HG03103 (cell line): ENCODE results near the gene GRK3.

ENCODE experiments used
- ATAC-seq: cut with Tn5 transposase; IDR thresholded peaks from one replicate; pipeline ENCODE4 v1.9.1; 2021; ENCODE audit warnings: low read depth; ENCODE audit not compliant: unreplicated experiment

Gene GRK3

DNA sequence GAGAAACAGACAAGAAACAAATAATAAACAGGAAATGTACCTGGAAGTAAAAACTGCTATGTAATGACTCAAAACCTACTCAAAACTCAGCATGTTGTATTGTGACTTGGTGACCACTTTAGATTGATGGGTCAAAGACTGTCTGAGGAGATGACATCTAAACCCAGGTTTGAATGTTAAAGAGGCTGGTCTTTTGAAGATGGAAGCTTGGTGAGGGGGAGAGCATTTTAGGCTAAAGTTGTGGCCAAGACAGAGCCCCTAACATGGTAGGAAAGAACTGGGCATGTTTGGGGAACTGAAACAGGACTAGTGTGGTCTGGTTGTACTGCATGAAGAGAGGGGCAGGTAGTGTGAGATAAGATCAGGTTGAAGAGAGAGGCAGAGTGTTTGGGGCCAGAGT, 92.2 kb downstream of the GRK3 start:
- ATAC-seq, result peak; percentile 81

DNA sequence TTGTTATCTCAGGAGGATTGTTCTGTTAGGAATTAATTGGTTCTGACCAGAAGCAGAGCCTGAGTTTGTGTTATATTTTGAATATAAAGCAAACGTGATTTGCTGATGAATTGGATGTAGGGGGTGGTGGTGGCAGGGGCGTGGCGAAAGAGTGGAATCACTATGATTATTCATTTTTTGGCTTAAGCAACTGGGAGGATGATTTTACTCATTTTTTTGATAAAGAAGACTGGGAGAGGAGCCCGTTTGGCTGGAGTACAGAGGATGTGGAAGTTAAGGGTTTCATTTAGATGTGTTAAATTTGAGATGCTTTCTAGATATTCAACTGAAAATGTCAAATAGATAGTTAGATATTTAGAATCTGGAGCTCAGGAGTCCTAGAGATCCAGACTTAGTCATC, 94.2 kb downstream of the GRK3 start:
- no peak for ATAC-seq

DNA sequence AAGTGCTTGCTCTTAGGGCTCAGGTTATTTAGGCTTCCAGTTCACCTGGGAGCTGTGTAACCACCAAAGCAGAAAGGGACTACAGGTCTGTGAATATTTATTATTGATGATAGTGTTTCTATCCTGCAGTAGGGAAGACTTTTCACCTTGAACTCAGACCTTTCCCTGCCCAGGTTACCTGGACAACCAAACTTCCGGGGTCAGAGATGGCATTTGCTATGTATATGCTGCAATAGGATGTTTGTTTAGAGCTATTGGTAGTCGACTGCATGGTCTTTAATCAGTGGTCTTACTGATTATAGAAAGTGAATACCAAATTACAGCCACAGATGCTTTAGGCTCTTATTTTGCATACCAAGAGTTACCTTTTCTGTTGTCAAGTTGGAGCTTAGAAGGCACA, 94.9 kb downstream of the GRK3 start:
- no peak for ATAC-seq

DNA sequence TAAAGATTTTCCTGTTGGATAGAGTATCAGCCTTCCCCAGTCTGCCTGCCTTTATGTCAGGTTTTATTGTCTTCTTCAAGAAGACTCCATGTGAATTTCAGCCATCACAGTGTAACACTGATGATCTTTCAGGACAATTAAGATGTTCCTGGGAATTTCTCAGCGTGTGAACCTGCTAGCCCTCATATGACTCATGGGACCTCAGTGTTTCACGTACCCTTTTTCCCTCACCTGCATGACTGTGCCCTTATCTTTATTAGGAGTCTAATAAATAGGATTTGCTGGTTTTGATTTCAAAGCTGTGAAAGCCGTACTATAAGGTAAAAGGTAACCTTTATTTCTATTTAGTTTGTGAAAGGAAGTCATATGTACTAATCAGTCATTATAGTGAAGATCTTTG, 95.9 kb downstream of the GRK3 start:
- ATAC-seq, result no peak

DNA sequence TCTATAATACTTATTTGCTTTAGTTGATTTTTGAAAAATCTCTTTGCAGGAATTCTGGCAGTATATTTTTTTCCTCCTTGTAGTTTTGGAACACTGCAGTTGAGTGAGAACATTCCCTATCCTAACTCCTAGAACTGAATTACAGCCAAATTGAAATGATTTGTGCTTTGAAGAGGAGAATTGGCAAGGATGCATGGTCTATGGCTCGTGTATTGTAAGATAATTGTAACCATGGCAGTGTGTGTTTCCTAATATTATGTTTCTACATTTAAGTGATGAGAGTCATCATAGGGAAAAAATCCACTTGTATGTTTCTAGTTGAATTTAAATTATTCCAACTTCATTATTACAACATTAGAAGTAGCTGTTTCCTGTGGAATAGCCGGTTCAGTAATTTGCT, 96.6 kb downstream of the GRK3 start:
- ATAC-seq, result no peak

DNA sequence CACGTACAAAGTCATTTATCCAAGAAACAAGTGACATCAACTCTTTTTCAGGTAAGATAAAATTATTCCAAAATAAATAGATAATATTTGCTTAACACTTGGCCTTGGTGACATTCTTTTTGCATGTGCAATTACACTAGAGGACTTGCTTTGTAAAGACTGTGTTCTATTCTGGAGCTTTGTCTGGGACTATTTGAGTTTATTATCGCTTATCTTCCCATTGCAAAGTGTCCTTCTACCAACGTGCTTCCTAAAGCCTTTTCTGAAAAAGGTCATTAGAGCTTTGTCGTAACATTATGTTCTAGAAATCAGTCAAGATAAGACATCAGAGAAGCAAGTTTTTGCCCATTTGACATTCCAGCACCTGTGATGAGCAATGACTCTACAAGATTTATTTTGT, 99.2 kb downstream of the GRK3 start:
- ATAC-seq, result no peak

DNA sequence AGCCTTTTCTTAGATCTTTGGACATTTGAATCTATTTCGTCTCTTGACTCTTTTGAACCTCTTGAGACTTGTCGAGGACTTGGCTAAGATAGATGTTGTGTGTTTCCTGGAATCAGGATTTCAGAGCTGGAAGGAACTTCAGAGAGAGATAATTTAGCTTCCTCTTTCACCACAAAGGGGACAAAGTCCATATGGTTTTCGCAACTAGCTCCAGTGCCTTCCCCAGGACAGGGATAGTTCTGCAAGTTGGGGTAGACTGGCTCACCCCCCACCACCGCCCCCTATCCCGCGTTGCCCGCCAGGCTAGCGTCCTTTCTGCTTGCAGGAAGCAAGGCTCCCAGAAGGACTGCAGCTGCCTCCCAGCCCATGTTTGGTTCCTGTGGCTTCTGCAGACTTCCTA, 101.8 kb downstream of the GRK3 start:
- ATAC-seq, result no peak

DNA sequence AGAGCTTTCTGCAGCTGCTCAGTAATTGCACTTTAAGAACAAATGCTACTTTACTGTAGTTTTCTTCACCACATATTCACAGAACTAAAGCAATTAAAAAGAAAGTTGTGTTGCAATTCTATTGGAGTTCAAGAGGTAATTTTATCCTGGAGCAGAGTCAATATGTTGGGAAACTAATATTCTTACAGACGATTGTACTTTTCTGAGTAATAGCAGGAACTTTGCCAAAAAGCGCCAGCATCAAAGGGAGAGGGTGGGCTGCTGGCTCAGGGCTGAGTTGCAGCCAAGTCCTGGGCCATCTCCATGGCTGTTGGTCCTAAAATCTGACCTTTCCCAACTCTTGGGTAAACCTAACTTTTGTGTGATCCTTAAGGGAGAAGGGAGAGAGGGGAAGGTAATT, 104.0 kb downstream of the GRK3 start:
- no peak for ATAC-seq

DNA sequence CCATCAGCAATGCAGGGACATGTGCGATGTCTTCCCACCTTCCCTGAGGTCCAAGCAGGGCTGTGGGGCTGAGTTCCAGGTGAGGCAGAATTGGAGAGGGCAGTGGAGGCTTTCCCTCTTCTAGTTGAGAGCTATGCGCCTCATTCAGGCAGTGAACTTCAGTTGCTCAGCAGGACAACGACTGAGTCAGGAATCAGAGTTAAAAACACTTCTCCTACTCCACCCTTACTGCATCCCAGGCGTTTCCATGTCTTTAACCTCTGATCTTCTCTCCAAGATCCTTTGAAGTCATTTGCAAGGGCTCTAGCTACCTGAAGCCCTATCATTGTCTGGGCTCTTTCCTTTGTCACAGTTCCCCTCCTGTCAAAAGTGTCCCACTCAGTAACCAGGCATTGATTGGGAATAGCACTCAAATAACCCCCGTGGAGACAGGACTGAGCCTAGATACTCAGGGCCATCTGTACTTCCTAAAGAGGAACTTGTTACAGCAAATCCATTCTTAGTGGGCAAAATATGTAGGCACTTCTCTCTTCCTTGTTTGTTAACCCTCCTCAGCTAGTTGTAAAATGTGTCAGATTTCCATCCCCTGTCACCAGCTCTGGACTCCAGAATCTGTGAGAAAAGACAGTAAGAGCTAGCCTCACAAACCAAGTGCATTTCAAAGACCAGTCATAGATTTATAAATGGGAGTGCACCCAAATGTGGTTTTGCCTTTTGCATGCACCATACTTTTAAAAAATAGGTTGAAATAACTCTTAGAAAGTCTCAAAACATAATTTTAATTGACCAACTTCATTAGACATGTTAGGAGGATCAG, 105.0 kb downstream of the GRK3 start:
- ATAC-seq, result no peak

DNA sequence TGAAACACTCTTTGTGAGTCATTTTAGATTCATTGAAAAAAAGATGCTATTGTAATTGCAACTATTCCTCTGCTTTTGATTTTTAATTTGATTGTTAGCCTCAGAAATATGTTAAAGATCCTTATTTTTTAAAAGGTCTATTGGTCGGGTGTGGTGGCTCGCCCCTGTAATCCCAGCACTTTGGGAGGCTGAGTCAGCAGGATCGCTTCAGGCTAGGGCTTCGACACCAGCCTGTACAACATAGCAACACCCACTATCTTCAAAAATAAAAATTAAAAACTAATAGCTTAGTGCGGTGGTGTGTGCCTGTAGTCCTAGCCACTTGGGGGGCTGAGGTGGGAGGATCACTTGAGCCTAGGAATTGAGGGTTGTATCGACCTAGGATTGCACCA, 105.6 kb downstream of the GRK3 start:
- no peak for ATAC-seq

DNA sequence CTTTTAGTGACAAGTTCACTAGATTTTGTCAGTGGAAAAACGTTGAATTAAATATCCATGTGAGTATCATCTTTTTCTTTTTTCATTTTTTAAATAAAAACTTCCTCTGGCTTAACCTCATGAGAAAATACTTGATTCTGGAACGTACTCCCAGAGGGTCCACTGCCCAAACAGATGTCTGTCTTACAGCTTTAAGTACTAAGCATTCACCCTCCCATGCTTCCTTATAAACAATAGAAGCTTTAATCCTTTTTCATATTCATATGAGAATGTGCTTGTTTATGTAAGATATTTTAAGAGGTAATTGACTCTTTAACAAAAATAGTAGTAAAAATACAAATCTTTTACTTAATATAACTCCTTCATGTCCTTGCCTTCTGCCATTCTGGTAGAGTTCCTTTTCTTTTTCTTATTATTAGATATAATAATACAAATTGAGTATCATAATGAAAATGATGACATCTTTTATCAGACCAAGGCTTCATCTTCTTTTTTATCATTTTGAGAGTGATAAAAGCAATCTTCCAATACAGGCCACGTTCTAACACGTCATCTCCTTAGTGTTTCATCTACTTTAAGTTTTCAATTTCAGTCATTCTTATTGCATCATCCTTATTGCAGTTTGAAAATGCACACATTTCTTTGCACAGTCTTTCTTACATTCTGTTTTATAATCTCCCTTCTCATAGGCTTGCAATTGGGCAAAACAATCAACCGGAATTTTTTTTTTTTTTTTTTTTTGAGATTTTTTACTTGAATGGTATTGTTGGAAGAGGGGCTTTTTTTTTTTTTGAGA, 108.0 kb downstream of the GRK3 start:
- ATAC-seq, result no peak

DNA sequence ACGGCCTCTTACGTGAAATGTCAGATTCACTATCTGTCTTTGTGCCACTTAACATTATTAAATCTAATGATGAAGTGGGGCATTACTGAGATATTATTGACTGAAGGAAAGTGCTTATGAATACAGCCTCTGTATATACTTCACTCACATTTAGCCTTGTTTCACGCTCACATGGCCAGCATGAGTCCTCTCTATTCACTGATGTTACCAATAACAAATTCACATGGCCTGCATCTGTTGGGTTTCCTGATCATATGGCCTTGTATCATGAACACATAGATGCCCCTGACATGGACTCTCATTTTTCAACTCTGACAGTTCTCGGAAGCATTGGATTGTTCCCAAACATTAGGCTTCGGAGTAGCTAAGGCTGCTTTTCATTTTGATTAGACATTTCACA, 109.2 kb downstream of the GRK3 start:
- ATAC-seq, result no peak

DNA sequence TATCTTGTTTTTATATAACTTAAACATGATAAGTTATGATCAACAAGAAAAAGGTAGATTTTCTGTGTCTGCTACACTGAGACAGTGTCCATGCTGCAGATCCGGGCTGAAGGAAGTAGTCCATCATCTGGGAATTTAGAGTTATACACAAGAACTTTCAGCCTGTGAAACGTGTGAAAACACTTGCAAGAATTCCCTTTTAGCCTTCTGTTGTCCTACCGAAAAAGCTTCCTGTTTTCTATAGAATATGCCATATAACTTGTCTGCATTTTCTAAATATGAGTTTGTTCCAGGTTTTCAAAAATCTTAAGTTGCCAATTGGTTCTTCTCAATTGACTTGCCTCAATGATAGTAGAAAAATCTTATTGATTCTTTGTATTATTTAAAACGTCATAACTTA, 113.2 kb downstream of the GRK3 start:
- ATAC-seq, result no peak

DNA sequence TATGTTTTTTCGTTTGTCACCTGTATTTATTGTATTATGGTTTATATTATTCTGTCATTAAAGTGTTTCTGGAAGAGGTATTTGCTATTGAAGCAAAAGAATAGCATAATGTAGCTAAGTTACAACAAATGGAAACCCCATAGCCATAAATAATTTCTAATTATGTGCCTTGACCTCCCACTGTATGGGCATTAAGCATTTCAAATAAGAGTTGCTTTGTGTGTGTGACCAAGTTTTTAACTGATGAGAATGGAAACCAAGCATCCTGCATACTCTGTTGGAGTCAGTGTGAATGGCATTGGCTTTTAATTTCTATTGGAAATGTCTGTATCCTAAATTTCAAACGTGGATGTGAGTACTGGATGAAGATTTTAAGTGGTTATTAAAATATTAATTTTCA, 115.6 kb downstream of the GRK3 start:
- no peak for ATAC-seq

DNA sequence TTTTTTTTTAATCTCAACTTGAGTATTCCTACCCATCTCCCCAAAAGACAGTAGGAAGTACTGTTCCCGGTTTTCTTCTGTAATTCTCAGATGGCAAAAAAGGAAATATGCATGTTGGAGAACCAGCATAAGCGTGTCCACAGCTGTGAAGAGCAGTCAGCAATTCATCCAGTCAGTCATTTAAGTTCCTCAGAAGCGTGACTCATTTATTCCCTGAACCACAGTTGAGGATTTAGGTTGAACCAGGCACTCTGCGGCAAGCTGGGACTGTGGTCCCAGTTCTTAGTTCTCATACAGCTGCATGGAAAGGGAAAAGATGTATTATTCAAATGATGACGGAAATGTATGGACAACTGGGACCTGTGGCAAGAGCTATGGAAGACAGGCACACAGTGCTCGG, 116.5 kb downstream of the GRK3 start:
- ATAC-seq, result no peak

DNA sequence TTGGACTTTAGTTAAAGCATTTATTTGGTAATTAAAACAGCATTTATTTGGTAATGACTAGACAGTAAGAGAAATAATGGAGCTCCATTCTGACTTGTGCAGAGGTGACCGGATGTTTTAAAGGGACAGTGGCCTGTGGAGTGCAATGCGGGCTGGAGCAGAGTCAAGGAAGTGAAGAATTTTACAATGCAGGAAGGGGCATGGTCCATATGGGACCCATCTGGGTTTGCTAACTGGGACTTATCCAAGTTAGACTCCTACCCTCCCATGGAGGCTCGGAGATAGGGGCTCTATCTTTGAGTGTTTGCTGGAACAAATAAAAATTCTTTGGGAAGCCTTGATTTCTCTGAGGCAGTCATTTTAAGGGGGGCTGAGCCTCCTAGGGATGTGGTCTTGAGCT, 117.6 kb downstream of the GRK3 start:
- no peak for ATAC-seq

DNA sequence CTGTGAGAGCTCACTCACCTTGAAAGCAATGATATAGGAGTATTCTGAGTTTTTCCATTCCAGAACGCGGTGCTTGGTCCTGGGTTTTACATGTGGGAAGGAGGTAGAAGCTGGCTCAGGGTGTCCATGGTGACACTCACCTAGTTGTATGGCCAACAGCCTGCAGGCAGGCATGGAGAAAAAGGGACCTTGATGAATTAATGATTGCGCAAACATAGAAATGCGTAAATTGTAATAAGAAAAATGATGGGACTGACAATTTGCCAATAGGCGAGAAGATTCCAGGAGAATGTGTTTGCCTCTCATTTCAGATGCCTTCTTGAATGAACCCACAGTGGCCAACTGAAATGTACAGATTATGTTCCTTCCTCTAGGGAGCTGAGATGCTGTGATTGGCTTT, 124.2 kb downstream of the GRK3 start:
- no peak for ATAC-seq

DNA sequence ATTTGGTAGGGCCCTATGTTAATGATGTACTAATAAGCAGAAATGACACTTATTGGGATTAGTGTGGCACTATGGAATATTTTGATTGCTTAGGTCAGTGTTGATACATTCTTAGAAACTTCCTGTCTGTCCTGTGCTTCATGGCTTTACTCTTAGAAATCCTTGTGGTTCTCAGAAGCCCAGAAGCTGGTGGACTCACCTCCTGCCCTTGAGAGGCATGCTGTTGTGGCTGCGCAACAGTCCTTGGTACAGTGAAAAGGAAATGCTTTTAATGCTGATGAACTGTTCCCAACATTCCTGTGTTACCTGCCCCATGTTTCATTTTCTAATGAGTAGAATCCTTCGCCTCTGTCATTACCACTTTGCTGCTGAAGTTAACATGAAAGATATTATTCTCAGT, 125.2 kb downstream of the GRK3 start:
- no peak for ATAC-seq

DNA sequence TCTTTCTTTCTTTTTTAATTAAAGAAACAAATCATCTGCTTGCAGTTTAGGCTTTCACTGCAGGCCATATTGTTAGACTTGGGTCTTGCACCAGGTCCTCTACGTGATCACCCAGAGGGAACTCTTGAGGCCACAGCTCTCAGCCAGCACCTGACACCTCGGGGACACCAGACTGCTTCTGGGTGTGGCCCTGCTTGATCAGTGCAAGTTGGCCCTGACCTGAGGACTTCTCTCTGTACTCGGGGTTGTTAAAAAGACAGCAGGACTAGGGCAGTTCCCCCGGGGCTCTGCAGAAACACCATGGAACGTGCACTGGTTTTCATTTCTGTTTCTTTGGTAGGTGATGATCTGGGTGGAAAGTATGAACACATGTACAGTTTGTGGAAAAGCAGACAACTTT, 126.3 kb downstream of the GRK3 start:
- no peak for ATAC-seq

DNA sequence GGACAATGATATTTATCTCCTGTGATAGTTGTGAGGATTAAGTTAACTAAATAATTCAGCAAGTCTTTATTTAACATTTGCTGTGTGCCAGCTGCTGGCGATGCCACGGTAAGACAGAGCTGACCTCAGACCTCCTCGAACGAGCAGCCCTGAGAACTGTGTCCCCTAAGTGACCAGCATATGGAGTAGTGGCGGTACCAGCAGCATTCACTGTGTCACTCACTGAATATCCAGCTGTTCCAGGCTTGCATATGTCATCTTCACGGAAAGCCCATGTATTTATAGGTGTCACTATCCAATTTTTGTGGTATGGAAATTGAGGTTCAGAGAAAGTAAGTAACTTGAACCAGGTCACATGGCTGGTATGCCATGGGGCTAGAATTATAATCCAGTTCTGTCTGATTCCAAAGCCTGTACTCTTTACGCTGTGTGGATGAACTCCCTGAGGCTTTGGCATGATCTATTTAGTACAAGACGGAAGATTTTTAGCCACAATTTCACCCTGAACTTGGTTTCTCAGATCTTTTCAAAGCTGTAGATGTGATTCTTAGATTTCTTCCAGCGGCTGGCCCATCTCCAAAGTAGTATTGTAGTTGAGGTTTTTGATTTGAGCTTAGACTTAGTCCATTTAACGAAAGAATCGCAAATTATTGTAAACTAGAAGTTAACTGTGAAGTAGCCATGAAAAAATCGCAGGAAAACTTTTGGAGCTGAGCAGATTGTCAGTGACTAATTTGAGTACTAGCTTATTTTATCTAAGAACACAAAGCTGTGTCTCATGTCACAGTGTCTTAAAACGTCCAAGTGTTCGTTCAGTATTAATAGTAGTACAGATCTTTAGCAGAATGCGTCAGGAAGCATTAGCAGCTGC, 128.2 kb downstream of the GRK3 start:
- ATAC-seq, result no peak

DNA sequence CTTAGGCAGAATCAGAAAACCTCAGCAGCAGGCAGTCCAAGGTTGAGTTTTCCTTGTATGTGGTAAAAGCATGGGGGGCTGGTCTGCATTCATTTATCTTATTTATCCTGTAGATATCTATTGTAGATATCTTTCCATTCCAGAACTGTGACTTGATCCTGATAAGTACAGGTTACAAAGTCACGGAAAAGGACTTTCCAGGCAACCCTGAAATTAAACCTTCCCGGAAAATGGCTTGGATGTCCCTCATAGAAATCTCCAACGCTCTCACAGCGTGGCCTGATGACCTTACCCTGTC, 128.7 kb downstream of the GRK3 start:
- ATAC-seq, result no peak
